Panc1 (cell line): Measurements from ENCODE around the gene TPD52L1. TPM values are rescaled to one million over a fixed set of nuclear protein-coding genes. Genes with fewer than 3 reads are reported as not detected.

Experiments
- ATAC-seq: fragments of 200-7000 bp; cut with Tn5 transposase; 2 replicates; pipeline ENCODE4 v1.9.1; 2020; ENCODE audit warnings: mild to moderate bottlenecking, moderate library complexity
- BruUV-seq: library from RNA; stranded (reverse); fragments of 400-500 nt; replicated peaks from 2 replicates; lab custom pipeline; 2021; lab: Mats Ljungman, UMichigan
- CTCF ChIA-PET: fragments of 300-600 bp; sonication (Branson Sonifier 250); formaldehyde crosslinking; loops from one replicate; lab custom pipeline; 2022; ENCODE audit warnings: antibody characterized with exemption; lab: Charles Lee
- POLR2A ChIA-PET: fragments of 300-600 bp; sonication (Branson Sonifier 250); formaldehyde crosslinking; loops from one replicate; lab custom pipeline; 2022; ENCODE audit warnings: antibody characterized with exemption; lab: Charles Lee
- DNase-seq: peaks from one replicate; pipeline ENCODE4 v3.0.0-alpha.2; 2010; ENCODE audit warnings: low read depth, low spot score
- H3K27ac ChIP-seq: 2 replicates; pipeline ENCODE4 v1.5.1; 2011; ENCODE audit warnings: mild to moderate bottlenecking, low read length, inconsistent platforms
- H3K27me3 ChIP-seq: fragments of 200-500 bp; sonication (Bioruptor generic); 2 replicates; pipeline ENCODE4 v1.6.0; 2014; ENCODE audit warnings: low read length, inconsistent platforms; ENCODE audit not compliant: control insufficient read depth, insufficient read depth
- H3K36me3 ChIP-seq: fragments of 200-500 bp; sonication (Bioruptor generic); 2 replicates; pipeline ENCODE4 v1.5.1; 2014; ENCODE audit warnings: inconsistent platforms, mild to moderate bottlenecking, low read length, moderate library complexity; ENCODE audit not compliant: control insufficient read depth, insufficient read depth
- H3K4me1 ChIP-seq: 2 replicates; pipeline ENCODE4 v1.5.1; 2011; ENCODE audit warnings: inconsistent platforms, mild to moderate bottlenecking, low read length, moderate library complexity; ENCODE audit not compliant: control insufficient read depth, insufficient read depth
- H3K4me3 ChIP-seq, 2 experiments: 2 replicates each; pipeline ENCODE4 v1.5.1; 2011 to 2012; ENCODE audit warnings: low read depth in 2 of 2, low read length in 2 of 2, mild to moderate bottlenecking in 2 of 2, inconsistent platforms in 1 of 2, moderate library complexity in 1 of 2
- H3K9me3 ChIP-seq: fragments of 200-500 bp; sonication (Bioruptor generic); 2 replicates; pipeline ENCODE4 v1.5.1; 2014; ENCODE audit warnings: low read depth, mild to moderate bottlenecking, inconsistent platforms, low read length, moderate library complexity; ENCODE audit not compliant: control insufficient read depth, insufficient read depth
- CTCF ChIP-seq: fragments of 450-650 bp; IDR thresholded peaks from 2 replicates; pipeline ENCODE4 v1.5.1; 2017; ENCODE audit warnings: mild to moderate bottlenecking
- POLR2AphosphoS5 ChIP-seq: IDR thresholded peaks from 2 replicates; pipeline ENCODE4 v1.6.1; 2012; ENCODE audit warnings: mild to moderate bottlenecking, low read depth, low read length, moderate library complexity
- REST ChIP-seq, 2 experiments: IDR thresholded peaks; 2 replicates each; pipeline ENCODE4 v1.6.1; 2011 to 2012; ENCODE audit warnings: low read depth in 2 of 2, control low read depth in 1 of 2, low read length in 1 of 2, mild to moderate bottlenecking in 1 of 2, moderate library complexity in 1 of 2; ENCODE audit not compliant: insufficient read depth in 1 of 2
- SIN3A ChIP-seq: IDR thresholded peaks from 2 replicates; pipeline ENCODE4 v1.6.1; 2012; ENCODE audit warnings: low read depth, mild to moderate bottlenecking, low read length, moderate library complexity, borderline replicate concordance; ENCODE audit not compliant: insufficient read depth
- TCF7L2 ChIP-seq: IDR thresholded peaks from 2 replicates; pipeline ENCODE4 v1.6.1; 2011; ENCODE audit warnings: mild to moderate bottlenecking, low read depth, low read length, inconsistent platforms
- in situ Hi-C: cut with HindIII; loops from 2 replicates; pipeline ENCODE4 v1.10.0; 2016; ENCODE audit warnings: low sequenced_read_pairs, low pct_unique_long_range_greater_than_20kb
- intact Hi-C: fragments of 100-400 bp; cut with micrococcal nuclease; formaldehyde crosslinking; loops from one replicate; pipeline ENCODE4 v1.10.0; 2022; ENCODE audit not compliant: unreplicated experiment
- total RNA-seq: library from RNA; stranded (reverse); gene quantifications from one replicate; pipeline ENCODE4 v1.2.1, GENCODE V29; 2021; ENCODE audit not compliant: unreplicated experiment

TPD52L1 gene
- total RNA-seq, 1 experiment from 2014 or later: 2.9 TPM

- Histone ChIP-seq H3K9me3 (no peaks in the 10 kb centered on the region), H3K27ac (no peak overlapping the region), H3K4me1 (no peaks in the 10 kb centered on the region), H3K27me3 (0 out of 2 replicates have a peak, but pooled peaks cover 2% of the 10 kb centered on the region), H3K4me3 (no peak overlapping the region), H3K36me3 (no peaks in the 10 kb centered on the region)
- no peak for DNase-seq
- intact Hi-C loops (no loop called here), in situ Hi-C loops (no loop called here)
- ChIA-PET CTCF (no interaction called here), POLR2A (no interaction called here)
- no peak for TF ChIP-seq CTCF
- TF ChIP-seq TCF7L2: no peak
- no peak for TF ChIP-seq POLR2AphosphoS5
- no peak for TF ChIP-seq REST (IDR thresholded peaks at IDR 0.05; ENCODE audit: insufficient read depth in 1 of 2, low read depth in 2 of 2, low read length in 1 of 2)
- TF ChIP-seq SIN3A: no peak
- no TSS peak for BruUV-seq
- no peak for ATAC-seq
These were observed 108.7 kb downstream of the TPD52L1 start for GRCh38 chr6:125262016-125263013.

DNA sequence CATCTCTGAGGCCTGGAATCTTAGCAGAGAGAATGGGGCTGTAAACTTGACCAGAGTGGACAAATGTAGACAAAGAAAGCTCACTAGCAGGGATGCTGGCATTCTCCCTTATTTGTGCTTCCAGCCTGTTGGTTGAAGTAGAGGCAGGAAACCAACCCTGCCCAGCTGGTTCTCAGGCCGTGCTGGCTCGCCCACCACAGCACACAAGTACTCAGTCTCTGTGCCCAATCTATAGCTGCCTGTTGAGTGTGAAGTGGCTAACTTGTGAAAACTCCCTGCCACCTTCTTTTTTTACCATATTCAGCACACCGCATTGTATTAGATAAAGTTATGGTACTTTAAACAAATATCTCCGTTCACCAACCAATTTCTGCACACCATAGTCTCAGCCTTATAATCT lies 110.9 kb downstream of the TPD52L1 start:
- Histone ChIP-seq H3K9me3 (no peaks in the 10 kb centered on the region), H3K36me3 (no peaks in the 10 kb centered on the region), H3K4me1 (no peaks in the 10 kb centered on the region), H3K4me3 (no peak overlapping the region), H3K27ac (no peak overlapping the region), H3K27me3 (no peaks in the 10 kb centered on the region)
- intact Hi-C loops (no loop called here), in situ Hi-C loops (no loop called here)
- ATAC-seq (no peak), DNase-seq (no peak)
- BruUV-seq: no TSS peak
- TF ChIP-seq SIN3A (no peak), TCF7L2 (no peak), POLR2AphosphoS5 (no peak), CTCF (no peak), REST (IDR thresholded peaks at IDR 0.05; ENCODE audit: insufficient read depth in 1 of 2, low read depth in 2 of 2, low read length in 1 of 2) (no peak)
- ChIA-PET POLR2A (no interaction called here), CTCF (no interaction called here)
